Activated T-helper 1 cell treated with anti-CD3 and anti-CD28 coated beads, Interleukin-12 subunit alpha, Interleukin-12 subunit beta, Interleukin-2, Interleukin-4 antibody, amounts not matched to agents 30 ng/mL and 10 ng/mL and 1 ng/mL, durations not matched to agents 14 hours and 24 hours and 36 hours (primary cell): ENCODE data around the gene GPR180. TPM values are rescaled to one million over a fixed set of nuclear protein-coding genes. Genes with fewer than 3 reads are reported as not detected.

Experiments used
- DNase-seq: peaks from one replicate; pipeline ENCODE4 v3.0.0; 2021; ENCODE audit warnings: low spot score
- H3K27ac Mint-ChIP-seq: one replicate; pipeline ENCODE4 v1.8.0; 2021; ENCODE audit warnings: mild to moderate bottlenecking, mixed read lengths
- H3K27me3 Mint-ChIP-seq: one replicate; pipeline ENCODE4 v1.8.0; 2022; ENCODE audit warnings: mild to moderate bottlenecking, moderate library complexity, mixed read lengths; ENCODE audit not compliant: insufficient read depth
- H3K36me3 Mint-ChIP-seq: one replicate; pipeline ENCODE4 v1.8.0; 2021; ENCODE audit warnings: low read depth, mixed read lengths
- H3K4me1 Mint-ChIP-seq: one replicate; pipeline ENCODE4 v1.8.0; 2021; ENCODE audit warnings: low read depth, mixed read lengths
- H3K4me3 Mint-ChIP-seq: one replicate; pipeline ENCODE4 v1.8.0; 2021; ENCODE audit warnings: mild to moderate bottlenecking, moderate library complexity, mixed read lengths
- H3K9me3 Mint-ChIP-seq: one replicate; pipeline ENCODE4 v1.8.0; 2021; ENCODE audit warnings: mixed read lengths
- intact Hi-C: fragments of 100-400 bp; cut with micrococcal nuclease; formaldehyde crosslinking; loops from one replicate; pipeline ENCODE4 v1.15.1; 2024
- total RNA-seq: library from RNA; stranded (reverse); gene quantifications from 2 replicates; pipeline ENCODE4 v1.2.3, GENCODE V29; 2022

Gene GPR180
- total RNA-seq, 1 donor from 2014 or later = 9.6 TPM

GRCh38 chr13:94579063-94579462 lies 22.6 kb upstream of the GPR180 start:
- Mint-ChIP-seq H3K4me3 (no peak overlapping the region), H3K27me3 (no peaks in the 10 kb centered on the region), H3K9me3 (no peaks in the 10 kb centered on the region), H3K4me1 (peaks cover 1% of the 10 kb centered on the region), H3K27ac (no peak overlapping the region), H3K36me3 (peaks cover 40% of the 10 kb centered on the region)
- DNase-seq = no peak
- intact Hi-C loops = loop anchor here (2.0 kb wide), 1 partner anchor 16 kb away; no protein-coding TSS in a partner anchor

GRCh38 chr13:94583926-94584325 lies 17.7 kb upstream of the GPR180 start:
- intact Hi-C loops = no loop called here
- no peak overlapping the region for H3K4me3 Mint-ChIP-seq
- no peak overlapping the region for H3K27ac Mint-ChIP-seq
- H3K4me1 Mint-ChIP-seq = peaks cover 20% of the 10 kb centered on the region
- DNase-seq = no peak
- peaks cover 51% of the 10 kb centered on the region for H3K36me3 Mint-ChIP-seq
- no peaks in the 10 kb centered on the region for H3K27me3 Mint-ChIP-seq
- no peaks in the 10 kb centered on the region for H3K9me3 Mint-ChIP-seq

- peaks cover 31% of the 10 kb centered on the region for H3K4me1 Mint-ChIP-seq
- no peak overlapping the region for H3K27ac Mint-ChIP-seq
- H3K9me3 Mint-ChIP-seq = no peaks in the 10 kb centered on the region
- intact Hi-C loops = no loop called here
- H3K27me3 Mint-ChIP-seq = no peaks in the 10 kb centered on the region
- H3K36me3 Mint-ChIP-seq = peaks cover 49% of the 10 kb centered on the region
- no peak overlapping the region for H3K4me3 Mint-ChIP-seq
- no peak for DNase-seq
These were observed 16.0 kb upstream of the GPR180 start for GRCh38 chr13:94585543-94586101.

GRCh38 chr13:94586371-94586770 lies 15.3 kb upstream of the GPR180 start:
- Mint-ChIP-seq H3K4me3 (no peak overlapping the region), H3K27ac (no peak overlapping the region), H3K4me1 (peaks cover 34% of the 10 kb centered on the region), H3K9me3 (no peaks in the 10 kb centered on the region), H3K36me3 (peaks cover 44% of the 10 kb centered on the region), H3K27me3 (no peaks in the 10 kb centered on the region)
- intact Hi-C loops = no loop called here
- no peak for DNase-seq

- H3K27ac Mint-ChIP-seq = no peak overlapping the region
These were observed 13.1 kb upstream of the GPR180 start for GRCh38 chr13:94588541-94588940.

GRCh38 chr13:94590744-94591143 lies 10.9 kb upstream of the GPR180 start:
- no peaks in the 10 kb centered on the region for H3K27me3 Mint-ChIP-seq
- intact Hi-C loops = no loop called here
- H3K36me3 Mint-ChIP-seq = peaks cover 45% of the 10 kb centered on the region
- DNase-seq = no peak
- H3K4me1 Mint-ChIP-seq = peaks cover 50% of the 10 kb centered on the region
- H3K27ac Mint-ChIP-seq = no peak overlapping the region
- H3K9me3 Mint-ChIP-seq = no peaks in the 10 kb centered on the region
- no peak overlapping the region for H3K4me3 Mint-ChIP-seq

More at GRCh38 chr13:94588541-94588940, 13.1 kb upstream of the GPR180 start:
- Mint-ChIP-seq H3K27me3 (no peaks in the 10 kb centered on the region), H3K4me1 (peaks cover 38% of the 10 kb centered on the region), H3K36me3 (peaks cover 38% of the 10 kb centered on the region), H3K9me3 (no peaks in the 10 kb centered on the region), H3K4me3 (no peak overlapping the region)
- no peak for DNase-seq
- intact Hi-C loops = no loop called here

GRCh38 chr13:94595001-94595949 lies 6.4 kb upstream of the GPR180 start:
- H3K27ac Mint-ChIP-seq = peak overlapping the region; percentile 95
- H3K4me1 Mint-ChIP-seq = peaks cover 40% of the 10 kb centered on the region
- no peaks in the 10 kb centered on the region for H3K27me3 Mint-ChIP-seq
- intact Hi-C loops = loop anchor here (1.0 to 5.0 kb wide), 4 partner anchors 8 to 1082 kb away; partner anchors contain the start of gene DNAJC3
- peak overlapping the region; percentile 93 for H3K4me3 Mint-ChIP-seq
- peaks cover 22% of the 10 kb centered on the region for H3K36me3 Mint-ChIP-seq
- DNase-seq = peak; percentile 19
- no peaks in the 10 kb centered on the region for H3K9me3 Mint-ChIP-seq

GRCh38 chr13:94595950-94596574 lies 5.6 kb upstream of the GPR180 start, which contains the start of gene TGDS:
TGDS (minus strand) TSS chr13:94596152; CDS start chr13:94596136, 16 bp downstream.
- Mint-ChIP-seq H3K4me3 (peak within 1 kb of the TSS; percentile 93), H3K27ac (peak within 1 kb of the TSS; percentile 95), H3K27me3 (no peaks in the 10 kb centered on the region), H3K36me3 (peaks cover 22% of the 10 kb centered on the region), H3K4me1 (peaks cover 40% of the 10 kb centered on the region), H3K9me3 (peaks cover 6% of the 10 kb centered on the region)
- intact Hi-C loops = loop anchor here (1.0 to 5.0 kb wide), 5 partner anchors 7 to 1081 kb away; partner anchors contain the start of gene DNAJC3
- peak; percentile 88 for DNase-seq

GRCh38 chr13:94596575-94596971 lies 5.1 kb upstream of the GPR180 start:
- Mint-ChIP-seq H3K4me3 (peak overlapping the region; percentile 93), H3K9me3 (peaks cover 9% of the 10 kb centered on the region), H3K27ac (peak overlapping the region; percentile 95), H3K4me1 (peaks cover 45% of the 10 kb centered on the region), H3K27me3 (no peaks in the 10 kb centered on the region), H3K36me3 (peaks cover 22% of the 10 kb centered on the region)
- intact Hi-C loops = loop anchor here (1.0 to 5.0 kb wide), 2 partner anchors 47 to 1081 kb away; partner anchors contain the start of gene DNAJC3
- no peak for DNase-seq

GRCh38 chr13:94598281-94598680 lies 3.4 kb upstream of the GPR180 start:
- Mint-ChIP-seq H3K9me3 (peaks cover 9% of the 10 kb centered on the region), H3K4me3 (no peak overlapping the region), H3K36me3 (peaks cover 17% of the 10 kb centered on the region), H3K27ac (no peak overlapping the region), H3K4me1 (peaks cover 49% of the 10 kb centered on the region), H3K27me3 (no peaks in the 10 kb centered on the region)
- DNase-seq = no peak
- intact Hi-C loops = loop anchor here (5.0 kb wide), 1 partner anchor 1079 kb away; the partner anchor contains the start of gene DNAJC3

- H3K4me1 Mint-ChIP-seq = peaks cover 37% of the 10 kb centered on the region
- H3K36me3 Mint-ChIP-seq = peaks cover 9% of the 10 kb centered on the region
- H3K4me3 Mint-ChIP-seq = no peak overlapping the region
- H3K9me3 Mint-ChIP-seq = peaks cover 9% of the 10 kb centered on the region
- no peak for DNase-seq
- intact Hi-C loops = loop anchor here (2.0 to 5.0 kb wide), 3 partner anchors 67 to 1077 kb away; partner anchors contain the start of gene DNAJC3
- H3K27me3 Mint-ChIP-seq = no peaks in the 10 kb centered on the region
- no peak overlapping the region for H3K27ac Mint-ChIP-seq
These were observed 1.8 kb upstream of the GPR180 start for GRCh38 chr13:94599877-94600276.

- peaks cover 9% of the 10 kb centered on the region for H3K9me3 Mint-ChIP-seq
- H3K27me3 Mint-ChIP-seq = no peaks in the 10 kb centered on the region
- intact Hi-C loops = loop anchor here (2.0 to 5.0 kb wide), 2 partner anchors 14 to 275 kb away; no protein-coding TSS in a partner anchor
- peaks cover 17% of the 10 kb centered on the region for H3K36me3 Mint-ChIP-seq
- H3K4me3 Mint-ChIP-seq = peak overlapping the region; percentile 88
- H3K4me1 Mint-ChIP-seq = peaks cover 34% of the 10 kb centered on the region
- no peak for DNase-seq
- H3K27ac Mint-ChIP-seq = peak overlapping the region; percentile 75
These were observed 810 bp downstream of the GPR180 start for GRCh38 chr13:94602467-94602866.
